ENCODE data around the gene HNRNPH3.

GRCh38 chr10:68330852-68331454, 911 bp upstream of the HNRNPH3 start:
- TF ChIP-seq, protein P1, sequence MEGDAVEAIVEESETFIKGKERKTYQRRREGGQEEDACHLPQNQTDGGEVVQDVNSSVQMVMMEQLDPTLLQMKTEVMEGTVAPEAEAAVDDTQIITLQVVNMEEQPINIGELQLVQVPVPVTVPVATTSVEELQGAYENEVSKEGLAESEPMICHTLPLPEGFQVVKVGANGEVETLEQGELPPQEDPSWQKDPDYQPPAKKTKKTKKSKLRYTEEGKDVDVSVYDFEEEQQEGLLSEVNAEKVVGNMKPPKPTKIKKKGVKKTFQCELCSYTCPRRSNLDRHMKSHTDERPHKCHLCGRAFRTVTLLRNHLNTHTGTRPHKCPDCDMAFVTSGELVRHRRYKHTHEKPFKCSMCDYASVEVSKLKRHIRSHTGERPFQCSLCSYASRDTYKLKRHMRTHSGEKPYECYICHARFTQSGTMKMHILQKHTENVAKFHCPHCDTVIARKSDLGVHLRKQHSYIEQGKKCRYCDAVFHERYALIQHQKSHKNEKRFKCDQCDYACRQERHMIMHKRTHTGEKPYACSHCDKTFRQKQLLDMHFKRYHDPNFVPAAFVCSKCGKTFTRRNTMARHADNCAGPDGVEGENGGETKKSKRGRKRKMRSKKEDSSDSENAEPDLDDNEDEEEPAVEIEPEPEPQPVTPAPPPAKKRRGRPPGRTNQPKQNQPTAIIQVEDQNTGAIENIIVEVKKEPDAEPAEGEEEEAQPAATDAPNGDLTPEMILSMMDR (IDR thresholded peaks at IDR 0.05): no peak
- TF ChIP-seq POLR2AphosphoS5 (IDR thresholded peaks at IDR 0.05) (no peak), POLR2A (IDR thresholded peaks at IDR 0.05) (no peak)

Data from breast epithelium (tissue), 3 donors.